ENCODE measurements around the gene ERBIN. TPM values are rescaled to one million over a fixed set of nuclear protein-coding genes. Genes with fewer than 3 reads are reported as not detected.

The ERBIN gene
- total and polyA plus RNA-seq, 2 of the 13 experiments (the other 11 are each of a cell fraction or from before 2014, with no cell fraction given), result 14.4 to 41.7 TPM

- ChIA-PET CTCF (ENCODE audit: low intra/inter-chr PET ratio, low total read pairs) (no interaction called here), POLR2A (interaction anchor here (1.2 kb wide), 1 partner anchor 9 kb away, joined by 3 read pairs; no protein-coding TSS in a partner anchor)
- no TSS peak for BruUV-seq (replicated peaks)
- no peaks in the 10 kb centered on the region for H4K20me1 ChIP-seq (ENCODE audit: insufficient read depth, low read length)
- TF ChIP-seq ZFX (CRISPR knock-in tag; IDR thresholded peaks at IDR 0.05; ENCODE audit: low read depth) (no peak), ZFYVE20 (CRISPR knock-in tag; IDR thresholded peaks at IDR 0.05; ENCODE audit: borderline replicate concordance, low read depth) (no peak), RXRA (CRISPR knock-in tag; IDR thresholded peaks at IDR 0.05) (no peak), NCOA2 (CRISPR knock-in tag; IDR thresholded peaks at IDR 0.05) (no peak), ZNF468 (CRISPR knock-in tag; IDR thresholded peaks at IDR 0.05) (no peak), ZNF841 (CRISPR knock-in tag; IDR thresholded peaks at IDR 0.05; ENCODE audit: borderline replicate concordance) (no peak), HOXA5 (CRISPR knock-in tag; IDR thresholded peaks at IDR 0.05) (no peak), ZNF556 (CRISPR knock-in tag; IDR thresholded peaks at IDR 0.05; ENCODE audit: borderline replicate concordance) (no peak), SNRNP70 (IDR thresholded peaks at IDR 0.05; ENCODE audit: low read depth, low read length) (no peak), PITX1 (CRISPR knock-in tag; IDR thresholded peaks at IDR 0.05) (no peak), TFDP1 (CRISPR knock-in tag; IDR thresholded peaks at IDR 0.05; ENCODE audit: borderline replicate concordance) (no peak), ZNF414 (CRISPR knock-in tag; IDR thresholded peaks at IDR 0.05) (no peak), E2F5 (CRISPR knock-in tag; conservative IDR thresholded peaks at IDR 0.05) (no peak), LRRFIP1 (CRISPR knock-in tag; conservative IDR thresholded peaks at IDR 0.05) (no peak), ZNF30 (CRISPR knock-in tag; IDR thresholded peaks at IDR 0.05) (no peak), ZFP1 (CRISPR knock-in tag; IDR thresholded peaks at IDR 0.05) (no peak), BATF2 (CRISPR knock-in tag; IDR thresholded peaks at IDR 0.05) (no peak)
- intact Hi-C loops (cut with micrococcal nuclease; ENCODE audit: unreplicated experiment) (no loop called here), in situ Hi-C loops (cut with HindIII; ENCODE audit: extremely low pct_ligation_motif_present, low pct_unique_long_range_greater_than_20kb) (no loop called here)
- DNase-seq (ENCODE audit: low spot score), result no peak
- H3K27me3 ChIP-seq (ENCODE audit: control insufficient read depth in 1 of 2, insufficient read depth in 2 of 2, low read length in 2 of 2), result no peaks in the 10 kb centered on the region
- no peak overlapping the region for H3K4me3 ChIP-seq (replicated peaks in 1 of 3; ENCODE audit: insufficient read depth in 1 of 3, low read depth in 2 of 3, low read length in 3 of 3)
- 80% methylated on average over 3 of the region's 3 CpGs for WGBS (ENCODE audit: low lambda C conversion rate)
- H3K27ac ChIP-seq (ENCODE audit: extremely low read length, insufficient read depth, low read length), result no peak overlapping the region
- H3K4me2 ChIP-seq (ENCODE audit: low read depth, low read length), result no peak overlapping the region
- H3K36me3 ChIP-seq (replicated peaks in 1 of 2; ENCODE audit: control insufficient read depth in 1 of 2, insufficient read depth in 2 of 2, low read length in 2 of 2), result no peaks in the 10 kb centered on the region
- peaks cover 26% of the 10 kb centered on the region for H3K4me1 ChIP-seq (ENCODE audit: insufficient read depth, low read length)
- no peaks in the 10 kb centered on the region for H3K9me3 ChIP-seq (ENCODE audit: low read length)
- no peak overlapping the region for H3K9ac ChIP-seq (ENCODE audit: insufficient read depth, low read depth, low read length)
- no peak overlapping the region for H2AFZ ChIP-seq (ENCODE audit: low read length)
- no peaks in the 10 kb centered on the region for H3K79me2 ChIP-seq (ENCODE audit: insufficient read depth, low read length)
- ATAC-seq, result no peak
- no peak for FAIRE-seq
These were observed 10.3 kb upstream of the ERBIN start for GRCh38 chr5:65916066-65916465.

Measured in HepG2 (cell line).